ENCODE results near the gene TNFRSF1A. TPM values are rescaled to one million over a fixed set of nuclear protein-coding genes. Genes with fewer than 3 reads are reported as not detected.
"Not testable (repeated sequence)": the region's sequence is repeated elsewhere in the genome, so short reads cannot be mapped to it uniquely, and the experiment has no call there.

The TNFRSF1A gene
- total RNA-seq, 2 experiments from 2014 or later, result 16.3 to 19.2 TPM

GRCh38 chr12:6294156-6295093 is 47.5 kb downstream of the TNFRSF1A start:
- Histone ChIP-seq H3K4me3 (ENCODE audit: low read length) (no peak overlapping the region), H3K36me3 (ENCODE audit: insufficient read depth, low read length) (no peaks in the 10 kb centered on the region), H3K9me3 (ENCODE audit: control insufficient read depth in 1 of 2, insufficient read depth in 1 of 2, low read length in 2 of 2) (no peaks in the 10 kb centered on the region), H3K4me1 (ENCODE audit: insufficient read depth, low read length) (peaks cover 3% of the 10 kb centered on the region), H3K27me3 (ENCODE audit: control insufficient read depth in 1 of 2, insufficient read depth in 2 of 2, low read length in 2 of 2) (no peaks in the 10 kb centered on the region), H3K27ac (ENCODE audit: low read depth in 1 of 2, low read length in 2 of 2) (no peak overlapping the region)
- TF ChIP-seq CTCF (IDR thresholded peaks at IDR 0.05), result no peak
- ATAC-seq (ENCODE audit: poor library complexity), result no peak
- Mint-ChIP-seq H3K4me3 (no peak overlapping the region), H3K9me3 (no peaks in the 10 kb centered on the region), H3K4me1 (ENCODE audit: low read depth) (no peaks in the 10 kb centered on the region), H3K27ac (no peak overlapping the region), H3K27me3 (peaks cover 12% of the 10 kb centered on the region), H3K36me3 (ENCODE audit: low read depth) (no peaks in the 10 kb centered on the region)
- CTCF ChIA-PET, result no interaction called here
- DNase-seq, result no peak
- intact Hi-C loops (cut with DNase I, micrococcal nuclease), result no loop called here
- POLR2A ChIA-PET, result interaction anchor here (0.5 kb wide), 1 partner anchor 243 kb away, joined by 3 read pairs; no protein-coding TSS in a partner anchor

GRCh38 chr12:6292606-6293005 is 49.3 kb downstream of the TNFRSF1A start:
- H3K4me1 Mint-ChIP-seq (ENCODE audit: low read depth), result no peaks in the 10 kb centered on the region
- H3K4me3 Mint-ChIP-seq, result no peak overlapping the region
- Histone ChIP-seq H3K36me3 (ENCODE audit: insufficient read depth, low read length) (no peaks in the 10 kb centered on the region), H3K4me3 (ENCODE audit: low read length) (no peak overlapping the region), H3K27ac (ENCODE audit: low read depth in 1 of 2, low read length in 2 of 2) (no peak overlapping the region), H3K9me3 (ENCODE audit: control insufficient read depth in 1 of 2, insufficient read depth in 1 of 2, low read length in 2 of 2) (no peaks in the 10 kb centered on the region), H3K4me1 (ENCODE audit: insufficient read depth, low read length) (peaks cover 3% of the 10 kb centered on the region), H3K27me3 (ENCODE audit: control insufficient read depth in 1 of 2, insufficient read depth in 2 of 2, low read length in 2 of 2) (no peaks in the 10 kb centered on the region)
- POLR2A ChIA-PET, result no interaction called here
- ATAC-seq (ENCODE audit: poor library complexity), result no peak
- no peaks in the 10 kb centered on the region for H3K9me3 Mint-ChIP-seq
- TF ChIP-seq CTCF (IDR thresholded peaks at IDR 0.05), result no peak
- H3K27me3 Mint-ChIP-seq, result peaks cover 8% of the 10 kb centered on the region
- no peak overlapping the region for H3K27ac Mint-ChIP-seq
- intact Hi-C loops (cut with DNase I, micrococcal nuclease), result no loop called here
- CTCF ChIA-PET, result no interaction called here
- H3K36me3 Mint-ChIP-seq (ENCODE audit: low read depth), result no peaks in the 10 kb centered on the region
- DNase-seq, result no peak

GRCh38 chr12:6289906-6290305 is 52.0 kb downstream of the TNFRSF1A start:
- POLR2A ChIA-PET; H3K9me3 ChIP-seq (ENCODE audit: control insufficient read depth in 1 of 2, insufficient read depth in 1 of 2, low read length in 2 of 2); H3K4me3 Mint-ChIP-seq; H3K36me3 Mint-ChIP-seq (ENCODE audit: low read depth); H3K27me3 Mint-ChIP-seq; DNase-seq; intact Hi-C loops (cut with DNase I, micrococcal nuclease); CTCF ChIA-PET; H3K4me1 Mint-ChIP-seq (ENCODE audit: low read depth); ATAC-seq (ENCODE audit: poor library complexity); H3K36me3 ChIP-seq (ENCODE audit: insufficient read depth, low read length); H3K4me1 ChIP-seq (ENCODE audit: insufficient read depth, low read length); H3K9me3 Mint-ChIP-seq; H3K4me3 ChIP-seq (ENCODE audit: low read length); H3K27ac ChIP-seq (ENCODE audit: low read depth in 1 of 2, low read length in 2 of 2); H3K27me3 ChIP-seq (ENCODE audit: control insufficient read depth in 1 of 2, insufficient read depth in 2 of 2, low read length in 2 of 2); H3K27ac Mint-ChIP-seq: not testable (repeated sequence)

- H3K36me3 Mint-ChIP-seq (ENCODE audit: low read depth); DNase-seq; H3K4me3 ChIP-seq (ENCODE audit: low read length); H3K27ac ChIP-seq (ENCODE audit: low read depth in 1 of 2, low read length in 2 of 2); H3K9me3 Mint-ChIP-seq; ATAC-seq (ENCODE audit: poor library complexity); H3K4me1 ChIP-seq (ENCODE audit: insufficient read depth, low read length); H3K4me1 Mint-ChIP-seq (ENCODE audit: low read depth); H3K36me3 ChIP-seq (ENCODE audit: insufficient read depth, low read length); H3K27ac Mint-ChIP-seq; H3K27me3 ChIP-seq (ENCODE audit: control insufficient read depth in 1 of 2, insufficient read depth in 2 of 2, low read length in 2 of 2); POLR2A ChIA-PET; H3K27me3 Mint-ChIP-seq; H3K9me3 ChIP-seq (ENCODE audit: control insufficient read depth in 1 of 2, insufficient read depth in 1 of 2, low read length in 2 of 2); H3K4me3 Mint-ChIP-seq; intact Hi-C loops (cut with DNase I, micrococcal nuclease): not testable (repeated sequence)
- CTCF ChIA-PET, result interaction anchor here (0.7 kb wide), 1 partner anchor 80 kb away, joined by 4 read pairs; no protein-coding TSS in a partner anchor
Observed at GRCh38 chr12:6289081-6289480, 52.8 kb downstream of the TNFRSF1A start.
